ENCODE measurements around the gene KRT4.

Gene KRT4

GRCh38 chr12:52790427-52791270 is 23.3 kb downstream of the KRT4 start:
- H3K27ac ChIP-seq (ENCODE audit: low read length) = no peak overlapping the region
- H3K4me3 ChIP-seq (ENCODE audit: low read length in 2 of 2) = no peak overlapping the region
- H3K27me3 ChIP-seq (ENCODE audit: control insufficient read depth in 1 of 2, insufficient read depth in 2 of 2, low read length in 2 of 2) = peaks cover 19 to 23% of the 10 kb centered on the region in 2 donors
- no peaks in the 10 kb centered on the region for H3K36me3 ChIP-seq (ENCODE audit: control insufficient read depth in 2 of 2, insufficient read depth in 2 of 2, low read length in 2 of 2)
- no peak overlapping the region for H3K9ac ChIP-seq (ENCODE audit: low read length in 2 of 2)
- H3K4me1 ChIP-seq (ENCODE audit: control insufficient read depth, insufficient read depth, low read length) = peaks cover 6% of the 10 kb centered on the region
- H3K9me3 ChIP-seq (ENCODE audit: control insufficient read depth in 2 of 2, low read length in 2 of 2) = no peaks in the 10 kb centered on the region

- H3K4me1 ChIP-seq (ENCODE audit: control insufficient read depth, insufficient read depth, low read length) = peaks cover 6% of the 10 kb centered on the region
- H3K36me3 ChIP-seq (ENCODE audit: control insufficient read depth in 2 of 2, insufficient read depth in 2 of 2, low read length in 2 of 2) = no peaks in the 10 kb centered on the region
- H3K9ac ChIP-seq (ENCODE audit: low read length in 2 of 2) = no peak overlapping the region
- no peaks in the 10 kb centered on the region for H3K9me3 ChIP-seq (ENCODE audit: control insufficient read depth in 2 of 2, low read length in 2 of 2)
- no peak overlapping the region for H3K4me3 ChIP-seq (ENCODE audit: low read length in 2 of 2)
- no peak overlapping the region for H3K27ac ChIP-seq (ENCODE audit: low read length)
- H3K27me3 ChIP-seq (ENCODE audit: control insufficient read depth in 1 of 2, insufficient read depth in 2 of 2, low read length in 2 of 2) = peaks cover 19 to 23% of the 10 kb centered on the region in 2 donors
Measured at GRCh38 chr12:52789637-52790426, 24.1 kb downstream of the KRT4 start.

DNA sequence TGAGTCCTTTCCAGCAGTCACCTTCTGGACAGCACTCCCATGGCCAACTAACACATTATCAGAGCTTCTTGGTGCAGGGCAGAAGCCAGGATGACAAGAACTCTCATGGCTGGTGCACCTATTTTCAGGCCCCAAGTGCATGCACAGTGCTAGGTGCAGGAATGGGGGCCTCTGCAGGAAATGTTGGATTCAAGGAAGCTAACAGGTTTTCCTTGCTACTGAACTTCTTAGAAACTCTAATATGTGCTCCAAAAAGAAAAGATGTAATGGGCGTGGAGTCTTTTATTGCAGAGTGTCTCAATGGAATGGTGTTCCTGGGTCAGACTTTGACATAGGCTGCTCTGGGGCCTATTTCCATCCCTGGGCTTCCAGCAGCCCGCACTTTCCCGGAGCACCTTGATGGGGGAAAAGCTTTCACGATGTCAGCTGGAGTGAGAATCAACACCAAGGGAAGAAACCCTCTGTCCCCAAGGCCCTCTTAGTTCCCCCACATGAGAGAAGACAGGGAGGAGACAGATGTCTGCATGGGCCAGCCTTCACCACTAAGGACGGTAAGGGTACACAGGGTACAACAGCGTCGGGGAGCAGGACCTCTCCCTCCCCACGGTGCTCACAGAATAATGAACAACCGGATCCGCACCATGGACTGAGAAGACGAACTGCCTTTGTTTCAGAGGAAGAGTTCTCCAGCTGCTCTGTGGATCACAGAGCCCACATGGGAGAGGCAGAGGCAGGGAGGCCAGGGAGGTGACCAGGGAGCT is 24.9 kb downstream of the KRT4 start:
- Histone ChIP-seq H3K4me3 (ENCODE audit: low read length in 2 of 2) (no peak overlapping the region), H3K36me3 (ENCODE audit: control insufficient read depth in 2 of 2, insufficient read depth in 2 of 2, low read length in 2 of 2) (no peaks in the 10 kb centered on the region), H3K27ac (ENCODE audit: low read length) (no peak overlapping the region), H3K9me3 (ENCODE audit: control insufficient read depth in 2 of 2, low read length in 2 of 2) (no peaks in the 10 kb centered on the region), H3K27me3 (ENCODE audit: control insufficient read depth in 1 of 2, insufficient read depth in 2 of 2, low read length in 2 of 2) (peaks cover 20 to 21% of the 10 kb centered on the region in 2 donors), H3K4me1 (ENCODE audit: control insufficient read depth, insufficient read depth, low read length) (peaks cover 6% of the 10 kb centered on the region), H3K9ac (ENCODE audit: low read length in 2 of 2) (no peak overlapping the region)

DNA sequence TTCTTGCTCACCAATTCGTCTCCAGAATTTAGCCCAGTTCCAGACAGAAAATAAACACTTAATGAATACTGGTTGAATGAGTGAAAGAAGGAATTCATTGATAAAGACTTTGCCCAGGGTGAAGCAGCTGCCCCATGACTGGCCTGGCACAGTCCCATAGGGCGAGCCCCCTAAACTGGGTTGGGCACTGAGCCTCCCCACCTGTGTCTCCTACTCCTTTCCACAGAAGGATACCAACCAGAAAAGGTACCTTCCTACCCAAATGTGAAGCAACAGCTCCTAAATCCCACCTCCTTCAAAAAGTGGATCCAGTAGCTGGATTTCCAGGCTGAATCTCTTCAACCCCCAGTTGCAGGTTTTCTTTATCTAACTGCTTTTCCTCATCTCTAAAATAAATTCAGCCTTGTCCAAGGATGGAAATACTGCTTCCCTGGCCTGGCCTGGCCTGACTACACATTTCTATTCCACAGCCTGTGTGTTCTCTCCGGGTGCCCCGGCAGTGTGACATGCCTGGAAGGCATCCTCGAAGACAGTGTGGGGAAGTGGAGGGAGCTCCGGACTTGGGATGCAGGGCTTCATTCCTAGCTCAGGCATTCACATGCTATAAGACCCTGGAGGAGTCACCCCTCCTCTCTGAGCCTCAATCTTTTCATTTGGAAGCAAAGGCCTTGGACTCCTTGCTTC is 25.6 kb downstream of the KRT4 start:
- no peaks in the 10 kb centered on the region for H3K9me3 ChIP-seq (ENCODE audit: control insufficient read depth in 2 of 2, low read length in 2 of 2)
- H3K36me3 ChIP-seq (ENCODE audit: control insufficient read depth in 2 of 2, insufficient read depth in 2 of 2, low read length in 2 of 2) = no peaks in the 10 kb centered on the region
- no peak overlapping the region for H3K27ac ChIP-seq (ENCODE audit: low read length)
- H3K4me1 ChIP-seq (ENCODE audit: control insufficient read depth, insufficient read depth, low read length) = peaks cover 6% of the 10 kb centered on the region
- H3K9ac ChIP-seq (ENCODE audit: low read length in 2 of 2) = no peak overlapping the region
- H3K27me3 ChIP-seq (ENCODE audit: control insufficient read depth in 1 of 2, insufficient read depth in 2 of 2, low read length in 2 of 2) = peaks cover 21 to 23% of the 10 kb centered on the region in 2 donors
- no peak overlapping the region for H3K4me3 ChIP-seq (ENCODE audit: low read length in 2 of 2)

GRCh38 chr12:52787324-52788191 is 26.4 kb downstream of the KRT4 start:
- no peaks in the 10 kb centered on the region for H3K9me3 ChIP-seq (ENCODE audit: control insufficient read depth in 2 of 2, low read length in 2 of 2)

GRCh38 chr12:52784909-52785308 is 29.0 kb downstream of the KRT4 start:
- H3K9me3 ChIP-seq (ENCODE audit: control insufficient read depth in 2 of 2, low read length in 2 of 2) = no peaks in the 10 kb centered on the region

More at GRCh38 chr12:52787324-52788191, 26.4 kb downstream of the KRT4 start:
- peaks cover 21 to 23% of the 10 kb centered on the region in 2 donors for H3K27me3 ChIP-seq (ENCODE audit: control insufficient read depth in 1 of 2, insufficient read depth in 2 of 2, low read length in 2 of 2)
- no peaks in the 10 kb centered on the region for H3K36me3 ChIP-seq (ENCODE audit: control insufficient read depth in 2 of 2, insufficient read depth in 2 of 2, low read length in 2 of 2)
- no peak overlapping the region for H3K4me3 ChIP-seq (ENCODE audit: low read length in 2 of 2)
- H3K4me1 ChIP-seq (ENCODE audit: control insufficient read depth, insufficient read depth, low read length) = peaks cover 6% of the 10 kb centered on the region
- no peak overlapping the region for H3K27ac ChIP-seq (ENCODE audit: low read length)
- no peak overlapping the region for H3K9ac ChIP-seq (ENCODE audit: low read length in 2 of 2)

DNA sequence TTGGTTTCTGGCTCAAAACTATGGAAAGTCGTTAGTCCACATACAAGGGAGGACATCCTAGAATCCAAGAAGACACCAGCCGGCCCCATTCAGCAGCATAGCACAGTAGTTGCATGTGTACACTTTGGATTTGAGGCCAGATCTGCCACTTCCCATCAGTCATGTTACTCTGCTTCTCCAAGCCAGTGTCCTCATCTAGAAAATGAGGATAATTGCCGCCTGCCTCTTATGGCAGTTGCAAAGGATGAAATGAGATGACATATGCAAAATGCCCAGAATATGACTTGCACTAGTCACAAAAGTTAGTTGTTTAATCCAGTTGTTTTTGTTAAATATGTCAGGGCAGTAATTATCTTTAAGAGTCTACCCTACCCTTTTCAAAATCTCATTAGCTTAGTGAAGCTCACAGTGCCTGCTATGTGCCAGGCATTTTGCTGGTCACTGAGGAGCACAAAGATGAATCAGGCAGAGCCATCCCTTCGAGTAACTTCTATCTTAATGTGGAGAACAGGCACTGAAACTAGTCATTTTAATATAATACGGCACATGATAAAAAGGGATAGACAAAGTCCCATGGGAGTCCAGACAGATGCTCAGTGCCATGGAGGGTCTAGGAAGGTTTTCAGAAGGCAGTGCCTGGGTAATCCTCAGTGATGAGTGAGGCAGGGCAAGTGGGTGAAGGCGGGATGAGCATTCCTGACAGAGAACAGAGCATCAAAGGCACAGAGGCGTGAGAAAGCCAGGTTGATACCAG is 30.2 kb downstream of the KRT4 start:
- peaks cover 0 to 6% of the 10 kb centered on the region in 2 donors for H3K27me3 ChIP-seq (ENCODE audit: control insufficient read depth in 1 of 2, insufficient read depth in 2 of 2, low read length in 2 of 2)
- no peak overlapping the region for H3K4me3 ChIP-seq (ENCODE audit: low read length in 2 of 2)
- H3K4me1 ChIP-seq (ENCODE audit: control insufficient read depth, insufficient read depth, low read length) = no peaks in the 10 kb centered on the region
- H3K27ac ChIP-seq (ENCODE audit: low read length) = no peak overlapping the region
- no peaks in the 10 kb centered on the region for H3K36me3 ChIP-seq (ENCODE audit: control insufficient read depth in 2 of 2, insufficient read depth in 2 of 2, low read length in 2 of 2)
- H3K9me3 ChIP-seq (ENCODE audit: control insufficient read depth in 2 of 2, low read length in 2 of 2) = no peaks in the 10 kb centered on the region
- H3K9ac ChIP-seq (ENCODE audit: low read length in 2 of 2) = no peak overlapping the region

More at GRCh38 chr12:52784909-52785308, 29.0 kb downstream of the KRT4 start:
- Histone ChIP-seq H3K9ac (ENCODE audit: low read length in 2 of 2) (no peak overlapping the region), H3K27ac (ENCODE audit: low read length) (no peak overlapping the region), H3K4me3 (ENCODE audit: low read length in 2 of 2) (no peak overlapping the region), H3K4me1 (ENCODE audit: control insufficient read depth, insufficient read depth, low read length) (peaks cover 2% of the 10 kb centered on the region), H3K36me3 (ENCODE audit: control insufficient read depth in 2 of 2, insufficient read depth in 2 of 2, low read length in 2 of 2) (no peaks in the 10 kb centered on the region), H3K27me3 (ENCODE audit: control insufficient read depth in 1 of 2, insufficient read depth in 2 of 2, low read length in 2 of 2) (peaks cover 4 to 10% of the 10 kb centered on the region in 2 donors)

DNA sequence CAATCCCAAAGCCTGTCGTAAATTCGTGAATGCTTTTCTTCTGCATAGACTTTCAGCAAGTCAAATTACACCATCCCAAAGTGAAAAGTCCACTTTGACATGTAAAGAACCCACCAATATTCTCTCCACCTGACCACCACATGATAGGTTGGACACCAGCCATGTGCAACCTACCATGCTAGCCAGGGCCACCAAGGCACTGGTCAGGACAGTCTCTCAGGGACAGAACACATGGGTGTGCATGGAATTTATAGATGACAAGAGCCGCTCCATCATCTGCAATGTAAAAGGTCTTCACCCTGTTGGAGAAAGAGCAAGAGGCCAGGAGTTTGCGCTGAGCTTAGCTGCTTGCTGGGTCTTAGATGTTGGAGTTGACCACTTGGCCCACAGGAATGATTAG is 31.4 kb downstream of the KRT4 start:
- no peaks in the 10 kb centered on the region for H3K9me3 ChIP-seq (ENCODE audit: control insufficient read depth in 2 of 2, low read length in 2 of 2)
- no peak overlapping the region for H3K27ac ChIP-seq (ENCODE audit: low read length)
- H3K4me1 ChIP-seq (ENCODE audit: control insufficient read depth, insufficient read depth, low read length) = no peaks in the 10 kb centered on the region
- H3K27me3 ChIP-seq (ENCODE audit: control insufficient read depth in 1 of 2, insufficient read depth in 2 of 2, low read length in 2 of 2) = peaks cover 0 to 10% of the 10 kb centered on the region in 2 donors
- no peaks in the 10 kb centered on the region for H3K36me3 ChIP-seq (ENCODE audit: control insufficient read depth in 2 of 2, insufficient read depth in 2 of 2, low read length in 2 of 2)
- H3K4me3 ChIP-seq (ENCODE audit: low read length in 2 of 2) = no peak overlapping the region
- no peak overlapping the region for H3K9ac ChIP-seq (ENCODE audit: low read length in 2 of 2)

DNA sequence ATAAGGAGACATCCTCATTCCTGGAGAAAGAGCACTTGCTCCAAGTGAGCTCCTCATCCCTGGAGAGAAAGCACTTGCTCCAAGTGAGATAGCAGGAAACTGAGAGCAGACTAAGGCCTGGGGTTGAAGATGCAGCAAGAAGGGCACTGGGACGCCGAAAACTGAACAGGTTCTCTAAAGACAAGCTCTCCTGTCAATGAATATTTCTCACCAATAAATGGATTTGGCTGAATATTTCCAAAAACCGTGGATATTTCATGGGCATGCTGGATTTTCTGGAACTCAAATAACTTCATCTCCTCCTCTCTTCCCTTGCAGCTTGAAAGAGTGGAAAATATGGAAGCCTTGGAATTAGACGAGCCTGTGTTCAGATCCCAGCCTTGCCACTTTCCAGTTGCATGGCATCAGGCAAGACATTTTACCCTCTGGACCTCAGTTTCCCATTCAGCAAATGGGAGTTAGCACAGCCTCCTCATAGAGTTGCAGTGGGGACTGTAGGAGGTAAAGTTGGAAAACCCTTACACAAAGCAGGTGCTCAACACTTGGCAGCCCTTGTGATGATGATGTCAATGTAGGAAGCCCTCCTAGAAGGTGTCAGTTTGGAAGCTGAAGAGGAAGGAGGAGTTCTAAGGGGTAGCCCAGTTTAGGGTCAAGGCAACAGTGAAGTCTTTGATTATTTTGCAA is 32.4 kb downstream of the KRT4 start:
- no peaks in the 10 kb centered on the region for H3K4me1 ChIP-seq (ENCODE audit: control insufficient read depth, insufficient read depth, low read length)
- H3K4me3 ChIP-seq (ENCODE audit: low read length in 2 of 2) = no peak overlapping the region
- H3K9ac ChIP-seq (ENCODE audit: low read length in 2 of 2) = no peak overlapping the region
- no peaks in the 10 kb centered on the region for H3K36me3 ChIP-seq (ENCODE audit: control insufficient read depth in 2 of 2, insufficient read depth in 2 of 2, low read length in 2 of 2)
- no peak overlapping the region for H3K27ac ChIP-seq (ENCODE audit: low read length)
- H3K27me3 ChIP-seq (ENCODE audit: control insufficient read depth in 1 of 2, insufficient read depth in 2 of 2, low read length in 2 of 2) = peaks cover 0 to 13% of the 10 kb centered on the region in 2 donors
- H3K9me3 ChIP-seq (ENCODE audit: control insufficient read depth in 2 of 2, low read length in 2 of 2) = no peaks in the 10 kb centered on the region
